ENCODE results near the gene VPS33B.
"Not testable (repeated sequence)": the region's sequence is repeated elsewhere in the genome, so short reads cannot be mapped to it uniquely, and the experiment has no call there.

The VPS33B gene

DNA sequence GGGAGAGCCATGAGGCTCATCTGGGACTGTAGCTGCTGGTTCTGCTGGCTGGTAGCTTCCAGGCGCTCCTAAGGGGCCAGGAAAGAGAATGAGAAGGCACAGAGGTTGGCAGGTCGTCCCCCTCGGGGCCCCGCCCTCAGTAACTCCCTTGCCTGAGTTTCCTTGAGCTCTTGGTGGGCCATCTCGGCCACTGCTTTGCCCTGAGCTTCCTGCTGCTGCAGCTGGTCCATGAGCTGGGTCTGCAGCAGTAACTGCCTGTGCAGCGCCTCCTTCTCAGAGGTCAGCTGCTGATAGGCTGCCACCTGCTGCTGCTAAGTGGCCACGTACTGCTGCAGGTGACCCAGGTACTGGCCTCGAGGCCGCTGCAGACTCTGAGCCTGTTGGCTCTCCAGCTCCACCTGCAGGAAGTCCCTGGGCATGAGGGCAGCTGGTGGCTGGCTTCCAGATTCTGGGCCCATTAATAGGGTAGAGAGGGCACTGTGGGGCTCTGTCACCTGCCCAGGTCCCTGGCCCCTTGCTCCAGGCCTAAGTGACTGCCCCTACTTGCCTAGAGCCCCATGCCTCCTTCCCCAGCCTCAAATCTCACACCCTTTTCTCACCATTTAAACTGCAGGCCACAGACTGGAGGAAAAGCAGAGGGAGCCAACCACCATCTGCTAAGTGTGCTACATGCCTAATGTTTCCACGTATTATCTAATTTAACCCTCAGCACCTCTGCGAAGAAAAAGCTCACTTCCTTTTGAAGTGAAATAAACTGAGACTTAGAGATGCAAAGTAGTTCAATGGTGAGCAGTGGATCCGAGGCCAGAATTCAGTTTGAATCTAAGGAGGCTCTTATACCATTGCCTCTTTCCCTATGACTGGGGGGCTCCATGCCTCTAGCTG, 10.8 kb upstream of the VPS33B start:
- DNase-seq: peak; percentile 14

DNA sequence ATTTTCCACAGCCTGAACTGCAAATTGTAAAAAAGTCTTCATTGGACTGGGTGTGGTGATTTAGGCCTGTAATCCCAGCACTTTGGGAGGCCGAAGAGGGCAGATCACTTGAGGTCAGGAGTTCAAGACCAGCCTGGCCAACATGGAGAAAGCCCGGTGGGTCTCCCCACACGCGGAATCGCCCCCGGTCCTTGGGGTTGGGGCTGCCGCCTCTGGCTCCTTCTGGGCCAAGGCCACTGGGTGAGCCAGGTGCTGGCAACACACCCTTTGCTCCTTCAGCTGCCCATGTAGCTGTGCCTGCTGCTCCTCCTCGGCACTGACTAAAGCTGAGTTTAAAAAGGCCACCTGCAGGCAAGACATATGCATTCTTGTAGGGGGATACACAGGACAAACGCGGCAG, 9.4 kb upstream of the VPS33B start:
- DNase-seq: no peak

DNA sequence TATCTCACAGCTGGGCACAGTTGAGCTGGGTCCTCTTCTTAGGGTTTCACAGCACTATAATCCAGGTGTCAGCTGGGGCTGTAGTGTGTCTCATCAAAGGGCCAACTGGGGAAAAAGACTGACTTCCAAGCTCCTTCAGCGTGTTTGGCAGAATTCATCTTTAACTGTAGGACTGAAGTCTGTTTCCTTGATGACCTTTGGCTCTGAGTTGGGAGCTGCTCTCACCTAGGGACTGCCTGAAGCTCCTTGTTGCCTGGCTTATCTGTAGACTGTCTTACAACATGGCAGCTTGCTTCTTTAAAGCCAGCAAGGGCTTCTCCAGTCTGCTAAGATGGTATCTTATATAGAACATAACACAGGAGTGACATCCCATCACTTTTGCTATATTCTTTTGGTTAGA, 5.3 kb upstream of the VPS33B start:
- no peak for DNase-seq

DNA sequence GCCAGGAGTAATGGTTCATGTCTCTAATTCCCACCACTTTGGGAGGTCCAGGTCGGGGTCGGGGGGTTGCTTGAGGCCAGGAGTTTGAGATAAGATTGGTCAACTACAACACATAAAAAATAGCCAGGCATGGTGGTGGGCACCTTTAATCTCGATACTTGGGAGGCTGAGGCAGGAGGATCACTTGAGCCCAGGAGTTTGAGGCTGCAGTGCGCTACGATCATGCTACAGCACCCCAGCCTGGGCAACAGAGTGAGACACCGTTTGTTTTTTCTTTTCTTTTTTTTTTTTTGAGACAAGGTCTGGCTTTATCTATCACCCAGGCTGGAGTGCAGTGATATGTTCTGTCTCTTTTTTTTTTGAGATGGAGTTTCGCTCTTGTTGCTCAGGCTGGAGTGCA, 1.3 kb upstream of the VPS33B start:
- DNase-seq: no peak

DNA sequence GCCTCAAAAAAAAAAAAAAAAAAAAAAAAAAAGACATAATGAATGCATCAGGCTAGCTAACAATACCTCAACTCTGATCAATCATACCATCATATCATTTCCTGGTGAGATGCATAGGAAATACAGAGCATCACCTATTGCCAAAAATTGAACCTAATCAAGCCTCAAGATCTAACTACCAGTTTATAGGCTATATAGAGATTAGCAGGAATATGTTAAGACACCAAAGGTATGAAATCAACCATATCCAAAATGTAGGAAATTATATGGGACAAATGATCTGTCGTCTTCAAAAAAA, 387 bp upstream of the VPS33B start:
- no peak for DNase-seq

DNA sequence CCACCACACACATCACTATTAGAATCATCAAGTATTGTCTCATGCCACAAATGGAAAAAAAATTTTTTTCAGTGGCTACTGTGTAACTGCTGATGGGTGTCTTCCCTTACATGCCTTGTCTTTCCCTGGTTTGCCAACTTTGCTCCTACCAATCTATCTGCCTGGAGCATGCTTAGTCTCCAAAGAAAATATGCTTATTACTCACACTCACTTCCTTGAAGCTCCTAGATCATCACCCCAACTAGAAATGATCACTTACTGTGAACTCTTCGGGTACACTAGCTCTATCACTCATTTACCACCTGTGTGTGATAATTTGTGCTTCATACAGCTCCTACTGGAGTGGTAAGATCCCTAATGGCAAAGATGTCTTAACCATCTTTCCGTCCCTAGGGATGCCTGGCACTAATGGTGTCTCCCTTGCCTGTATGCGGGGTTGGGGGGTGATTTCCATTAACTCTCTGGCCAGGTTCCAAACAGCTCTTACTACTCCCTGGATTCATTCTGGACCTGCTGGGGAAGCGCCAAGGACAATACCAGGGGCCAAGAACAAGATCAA, 799 bp downstream of the VPS33B start:
- no peak for DNase-seq

DNA sequence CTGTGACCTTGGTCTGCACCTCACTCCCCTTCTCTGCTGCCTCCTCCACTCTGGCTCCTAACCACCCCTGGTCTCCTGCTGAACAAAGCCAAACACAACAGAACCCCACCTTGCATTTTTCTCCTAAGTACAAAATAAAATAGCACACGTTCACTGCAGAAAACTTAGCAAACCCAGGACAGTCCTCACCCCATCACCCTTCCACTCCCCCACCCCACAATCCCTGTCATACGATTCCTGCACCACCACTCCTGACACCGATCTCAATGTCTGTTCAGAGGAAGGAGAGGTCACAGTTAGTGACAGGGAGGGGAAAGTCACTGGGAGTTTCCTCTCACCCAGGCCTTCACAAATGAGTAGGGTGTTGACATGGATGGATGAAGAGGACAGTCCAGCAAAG, 4.2 kb downstream of the VPS33B start:
- no peak for DNase-seq

DNA sequence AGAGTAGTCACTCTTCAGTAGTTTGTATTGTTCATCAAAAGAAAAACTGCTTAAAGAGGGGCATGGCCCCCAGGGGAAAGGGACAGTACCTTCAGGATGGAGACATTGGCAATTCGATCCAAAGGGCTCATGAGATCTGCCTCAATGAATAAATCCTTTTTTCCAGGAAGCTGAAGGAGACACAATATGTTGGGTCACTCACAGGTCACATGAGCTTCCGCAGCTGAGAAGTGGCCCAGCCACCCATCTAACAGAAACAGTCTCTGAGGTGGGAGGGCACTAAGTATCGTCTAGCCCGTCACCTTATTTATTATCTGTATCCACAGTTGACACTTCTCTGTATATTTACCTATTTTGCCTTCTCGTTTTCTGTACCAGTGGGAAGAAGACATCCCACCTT, 4.7 kb downstream of the VPS33B start:
- no peak for DNase-seq

DNA sequence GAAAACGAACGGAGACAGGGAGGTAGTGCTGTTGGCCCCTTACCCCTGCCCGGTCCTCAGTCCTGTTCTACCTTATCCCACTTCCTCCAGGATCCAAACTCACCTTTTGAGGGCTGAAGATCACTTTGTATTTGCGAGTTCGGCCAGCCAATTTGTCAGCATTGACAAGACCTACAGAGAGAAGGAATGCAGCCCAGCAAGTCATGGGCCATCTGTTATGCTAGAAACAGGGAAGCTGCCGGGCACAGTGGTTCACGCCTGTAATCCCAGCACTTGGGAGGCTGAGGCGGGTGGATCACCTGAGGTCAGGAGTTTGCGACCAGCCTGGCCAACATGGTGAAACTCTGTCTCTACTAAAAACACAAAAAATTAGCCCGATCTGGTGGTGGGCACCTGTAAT, 8.7 kb downstream of the VPS33B start:
- not testable (repeated sequence) for DNase-seq

DNA sequence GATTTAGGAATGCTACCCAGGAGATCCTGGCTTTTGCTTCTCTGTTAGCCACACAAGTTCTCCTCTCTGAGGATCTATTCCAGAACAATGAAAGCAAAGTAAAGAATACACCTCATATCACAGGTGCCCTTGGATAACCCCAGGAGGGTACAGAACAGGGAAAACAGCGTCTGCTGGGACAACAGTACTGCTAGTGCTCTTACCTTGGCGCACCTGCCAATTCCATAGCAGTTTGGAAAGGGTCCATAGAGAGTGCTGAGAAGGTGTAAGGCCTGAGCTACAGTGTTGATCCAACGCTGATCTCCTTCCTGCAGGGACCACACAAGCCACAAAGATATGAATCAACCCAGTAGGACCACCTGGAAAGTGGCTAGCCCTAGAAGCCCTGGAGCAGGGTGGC, 15.1 kb downstream of the VPS33B start:
- no peak for DNase-seq

DNA sequence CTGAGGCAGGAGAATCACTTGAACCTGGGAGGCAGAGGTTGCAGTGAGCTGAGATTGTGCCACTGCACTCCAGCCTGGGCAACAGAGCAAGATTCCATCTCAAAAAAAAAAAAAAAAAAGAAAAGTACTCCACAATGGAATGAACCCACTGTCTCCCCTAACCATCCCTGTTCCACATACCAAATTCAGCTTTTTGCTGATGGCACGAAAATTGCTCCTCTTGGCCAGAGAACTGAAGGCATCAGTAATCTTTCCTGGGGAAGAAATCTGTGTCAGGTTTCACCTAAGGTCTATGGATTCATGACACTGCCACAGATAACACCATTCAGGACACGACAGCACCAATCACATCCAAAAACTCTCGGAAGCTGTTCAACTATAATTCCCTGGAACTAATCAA, 21.2 kb downstream of the VPS33B start:
- DNase-seq: no peak

DNA sequence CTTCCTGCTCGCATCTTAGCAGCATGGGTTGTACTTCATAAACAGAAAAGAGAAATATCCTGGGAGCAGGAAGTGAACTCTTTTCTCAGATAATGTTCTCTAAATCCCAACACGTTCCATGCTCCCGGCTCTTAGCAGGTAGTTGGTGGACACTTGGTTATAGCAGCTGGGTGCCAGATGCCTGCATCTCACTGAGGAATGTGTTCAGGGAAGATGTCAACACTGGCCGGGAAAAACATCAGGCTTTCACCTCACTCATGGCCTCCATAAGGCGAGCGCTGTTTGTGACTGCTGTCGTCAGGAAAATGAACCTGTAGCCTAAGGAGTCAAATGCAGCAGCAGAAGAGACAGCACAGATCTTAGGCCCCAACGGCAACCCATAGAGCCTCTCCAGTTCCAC, 23.7 kb downstream of the VPS33B start:
- DNase-seq: no peak

DNA sequence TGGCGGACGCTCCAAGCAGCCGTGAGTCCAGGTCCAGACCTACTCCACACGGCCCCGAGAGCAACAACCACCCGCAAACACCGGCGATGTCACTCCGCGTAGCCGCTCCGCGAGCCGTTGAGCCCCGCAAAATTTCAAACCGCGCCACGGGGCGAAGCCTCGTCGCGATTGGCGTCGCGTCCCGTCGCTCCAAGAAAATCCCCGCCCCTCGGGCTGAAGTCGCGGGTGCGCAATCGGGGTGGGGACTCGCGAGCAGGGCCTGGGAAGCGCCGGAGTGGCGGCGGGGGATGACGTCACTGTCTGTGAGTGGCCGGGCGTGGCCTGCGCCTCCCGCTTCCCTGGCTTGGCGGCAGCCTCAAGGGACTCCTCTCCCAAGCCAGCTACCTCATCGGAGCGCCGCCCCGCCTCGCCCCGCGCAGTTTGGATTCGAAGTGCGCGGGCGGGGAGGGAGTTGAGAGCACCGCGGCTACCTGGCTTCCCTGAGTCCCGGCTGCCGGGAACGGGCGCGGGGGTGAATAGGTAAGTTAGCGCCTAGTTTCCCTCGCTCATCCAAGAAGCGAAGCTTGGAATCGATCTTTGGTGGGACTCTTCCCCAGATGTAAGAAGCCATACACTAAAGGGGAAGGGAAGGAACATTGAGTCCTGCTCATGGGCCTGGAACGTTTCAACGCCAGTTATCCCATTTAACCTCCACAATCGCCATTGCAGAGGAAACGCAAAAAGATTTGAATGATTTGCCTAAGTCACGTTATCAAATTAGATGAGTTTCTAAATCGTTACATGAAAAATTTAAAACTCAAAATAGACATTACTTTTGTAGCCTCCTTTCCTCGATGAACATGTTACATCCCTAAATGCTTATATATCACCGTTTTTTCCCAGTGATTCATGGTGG, 27.7 kb downstream of the VPS33B start, which contains the start of gene PRC1:
PRC1 (minus strand) TSS at position 119 of the 895 bp plus-strand sequence; CDS start at position 1, 118 bp downstream.
- DNase-seq: peak; percentile 89

DNA sequence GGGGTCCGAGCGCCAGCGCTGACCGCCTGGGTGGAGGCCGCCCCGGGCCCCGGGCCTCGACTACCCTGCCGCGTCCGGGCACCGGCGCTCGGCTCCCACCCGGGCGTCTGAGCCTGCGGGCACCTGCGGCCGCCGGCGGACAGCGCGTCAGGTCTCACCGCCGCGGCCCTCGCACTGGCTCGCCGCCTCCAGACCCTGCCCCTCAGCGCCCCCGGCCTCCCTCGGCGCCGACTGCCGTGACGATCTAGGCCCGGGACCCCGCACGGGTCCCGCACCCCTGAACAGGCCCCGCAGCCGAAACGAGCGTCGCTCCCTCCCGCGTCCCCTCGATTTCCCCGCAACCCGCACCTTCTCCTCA, 28.4 kb downstream of the VPS33B start:
- DNase-seq: no peak

DNA sequence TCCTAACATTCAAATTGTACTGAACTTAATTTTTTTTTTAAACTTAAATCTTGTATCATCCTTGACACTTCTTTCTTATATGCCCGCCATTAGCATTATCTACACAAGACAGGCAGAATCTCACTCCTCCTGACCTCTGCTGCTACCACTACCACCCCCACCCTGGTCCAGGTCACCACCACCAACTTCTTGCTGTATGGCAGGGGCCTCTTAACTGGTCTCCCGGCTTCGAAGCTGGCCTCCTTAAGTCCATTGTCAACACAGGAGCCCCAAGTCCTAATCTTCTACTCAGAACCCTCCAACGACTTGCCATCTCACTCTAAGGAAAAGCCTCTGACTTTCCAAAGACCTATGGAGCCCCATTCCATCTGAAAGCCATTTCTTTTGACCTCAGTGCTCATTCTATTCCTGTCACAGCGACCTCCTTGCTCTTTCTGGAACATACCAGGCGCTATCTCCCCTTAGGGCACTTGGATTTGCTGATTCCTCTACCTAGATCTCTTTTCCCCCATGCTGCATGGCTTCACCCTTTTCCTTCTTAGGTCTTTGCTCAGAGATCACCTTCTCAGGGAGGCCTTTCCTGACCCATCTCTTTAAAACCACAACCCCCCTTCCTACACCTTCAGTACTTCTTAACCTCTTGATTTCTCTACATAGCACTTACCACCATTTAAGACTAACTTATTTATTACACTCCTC, 30.7 kb downstream of the VPS33B start:
- no peak for DNase-seq

DNA sequence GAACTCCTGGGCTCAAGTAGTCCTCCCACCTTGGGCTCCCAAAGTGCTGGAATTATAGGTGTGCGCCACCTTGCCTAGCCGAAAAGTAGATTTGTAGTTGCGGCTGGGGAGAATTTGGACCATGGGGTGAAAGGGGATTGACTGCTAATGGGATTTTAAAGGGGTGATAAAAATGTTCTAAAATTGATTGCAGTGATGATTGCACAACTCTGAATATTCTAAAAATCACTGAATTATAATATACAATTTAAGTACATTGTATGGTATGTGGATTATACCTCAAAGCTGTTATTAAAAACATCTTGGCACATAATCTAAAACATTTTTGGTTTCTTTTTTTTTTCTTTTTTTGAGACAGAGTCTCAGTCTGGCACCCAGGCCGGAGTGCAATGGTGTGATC, 31.9 kb downstream of the VPS33B start:
- DNase-seq: no peak

DNA sequence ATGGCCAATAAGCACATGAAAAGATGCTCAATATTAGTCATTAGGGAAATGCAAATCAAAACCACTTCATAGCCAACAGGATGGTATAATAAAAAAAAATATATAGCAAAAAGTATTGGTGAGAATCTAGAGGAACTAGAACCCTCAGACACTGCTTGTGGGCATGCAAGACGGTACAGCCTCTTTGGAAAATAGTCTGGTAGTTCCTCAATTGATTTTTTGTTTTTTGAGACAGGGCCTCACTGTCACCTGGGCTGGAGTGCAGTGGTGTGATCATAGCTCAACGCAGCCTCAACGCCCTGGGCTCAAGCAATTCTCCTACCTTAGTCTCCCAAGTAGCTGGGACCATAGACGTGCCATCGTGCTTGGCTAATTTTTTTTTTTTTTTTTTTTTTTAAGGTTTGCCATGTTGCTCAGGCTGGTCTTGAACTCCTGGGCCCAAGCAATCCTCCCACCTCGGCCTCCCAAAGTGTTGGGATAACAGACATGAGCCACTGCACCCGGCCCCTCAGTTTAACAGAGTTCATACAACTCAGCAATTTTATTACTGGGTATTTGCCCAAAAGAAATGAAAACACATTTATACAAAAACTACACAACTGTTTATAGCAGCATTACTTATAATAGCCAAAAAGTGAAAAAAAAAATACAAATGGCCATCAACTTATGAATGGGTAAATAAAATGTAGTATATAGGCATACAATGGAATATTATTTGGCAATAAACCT, 33.2 kb downstream of the VPS33B start:
- no peak for DNase-seq

DNA sequence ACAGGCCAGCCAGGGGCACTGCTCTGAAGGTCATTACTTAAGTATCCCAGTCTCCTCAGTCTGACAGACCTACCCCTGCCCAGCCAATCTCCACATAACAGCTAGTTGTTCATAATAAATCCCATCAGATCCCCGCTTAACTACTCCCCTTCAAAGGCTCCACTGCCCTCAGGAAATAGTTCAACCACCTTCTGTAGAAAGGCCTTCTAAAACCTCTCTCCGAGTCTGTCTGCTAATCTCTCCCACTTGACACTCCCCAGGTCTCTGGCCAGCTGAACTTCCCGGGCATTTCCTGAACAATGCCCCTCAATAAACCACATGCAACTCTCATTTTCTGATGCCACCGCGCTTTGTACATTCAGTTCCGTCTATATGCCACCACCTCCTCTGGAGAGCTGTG, 34.1 kb downstream of the VPS33B start:
- DNase-seq: no peak

DNA sequence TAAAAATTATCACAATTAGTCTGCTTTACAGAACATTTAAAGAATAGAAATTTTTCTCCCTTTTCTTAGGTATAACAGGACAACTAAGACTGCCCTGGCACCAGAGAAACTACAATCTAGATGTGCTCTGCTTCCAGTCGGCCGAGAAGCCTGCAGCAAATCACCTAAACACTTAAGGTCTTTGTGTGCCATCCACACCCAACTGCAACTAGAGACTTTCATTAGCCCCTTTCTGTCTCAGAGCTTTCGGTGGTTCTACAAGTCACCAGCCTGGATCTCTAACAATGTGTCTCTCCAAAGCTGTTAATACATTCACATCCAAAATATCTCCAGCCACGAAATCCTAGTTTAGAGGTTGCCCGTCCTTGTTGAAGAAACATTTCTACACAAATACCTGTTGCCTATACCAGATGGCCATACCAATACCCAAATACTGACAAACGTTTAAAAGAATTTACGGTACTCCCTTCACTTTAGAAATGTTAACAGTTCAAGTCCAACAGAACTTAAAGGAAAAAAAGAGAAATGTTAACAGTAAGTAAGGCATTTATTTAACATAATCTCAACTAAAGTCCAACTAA, 34.7 kb downstream of the VPS33B start:
- no peak for DNase-seq

DNA sequence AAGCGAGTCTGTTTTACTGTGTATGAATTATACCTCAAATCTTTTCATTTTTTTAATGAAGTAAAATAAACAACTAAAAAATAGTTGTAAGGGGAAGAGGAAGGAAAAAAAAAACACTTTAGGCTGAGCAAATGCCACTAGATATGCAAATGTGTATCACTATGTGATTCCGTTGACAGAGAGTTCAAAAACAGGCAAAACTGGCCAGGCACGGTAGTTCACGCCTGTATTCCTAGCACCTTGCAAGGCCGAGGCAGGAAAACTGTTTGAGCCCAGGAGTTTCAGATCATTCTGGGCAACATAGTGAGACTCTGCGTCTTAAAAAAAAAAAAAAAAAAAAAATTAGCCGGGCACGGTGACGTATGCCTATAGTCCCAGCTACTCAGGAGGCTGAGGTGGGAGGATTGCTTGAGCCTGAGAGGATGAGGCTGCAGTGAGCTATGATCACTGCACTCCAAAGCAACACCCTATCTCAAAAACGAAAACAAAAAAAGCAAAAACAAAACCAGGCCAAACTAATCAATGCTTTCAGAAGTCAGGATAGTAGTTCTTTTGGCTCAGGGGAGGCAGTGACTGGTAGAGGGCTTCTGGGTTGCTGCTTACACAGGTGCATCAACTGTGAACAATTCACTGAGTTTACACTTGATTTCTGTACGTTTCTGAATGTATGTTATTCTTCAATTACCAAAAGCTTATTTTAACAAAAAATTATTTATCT, 35.4 kb downstream of the VPS33B start:
- no peak for DNase-seq

DNA sequence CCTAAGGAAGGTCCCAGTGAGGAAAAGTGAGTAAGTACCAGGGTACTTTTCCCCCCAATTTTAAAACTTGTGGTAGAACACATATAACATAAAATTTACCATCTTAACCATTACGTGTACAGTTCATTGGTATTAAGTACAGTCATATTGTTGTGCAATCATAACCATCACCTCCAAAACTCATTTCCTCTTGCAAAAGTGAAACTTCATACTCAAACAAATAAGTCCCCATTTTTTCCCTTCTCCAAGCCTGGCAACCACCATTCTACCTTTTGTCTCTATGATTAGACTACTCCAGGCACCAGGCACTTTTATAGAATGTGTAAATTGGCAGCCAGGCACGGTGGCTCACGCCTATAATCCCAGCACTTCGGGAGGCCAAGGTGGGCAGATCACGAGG, 40.3 kb downstream of the VPS33B start:
- DNase-seq: no peak

Measured in right kidney (tissue), 1 donor.